SK-N-SH treated with all-trans-retinoic acid at 6 μM for 48 hours (cell line): ENCODE results near the gene SUGCT.

Experiments used
- ATAC-seq: fragments of 200-7000 bp; cut with Tn5 transposase; 3 replicates; pipeline ENCODE4 v1.9.1; 2020; ENCODE audit warnings: mild to moderate bottlenecking, moderate library complexity
- ARNTL ChIP-seq: fragments of 450-650 bp; formaldehyde crosslinking; IDR thresholded peaks from 2 replicates; pipeline ENCODE4 v1.5.0; 2020; ENCODE audit warnings: low read depth, mild to moderate bottlenecking, moderate library complexity, borderline replicate concordance
- BACH2 ChIP-seq: fragments of 250-450 bp; sonication (Bioruptor Pico); IDR thresholded peaks from 2 replicates; pipeline ENCODE4 v1.9.0; 2021; ENCODE audit warnings: mild to moderate bottlenecking, borderline replicate concordance
- CSDC2 ChIP-seq: fragments of 250-450 bp; sonication (Bioruptor Pico); IDR thresholded peaks from 2 replicates; pipeline ENCODE4 v1.5.0; 2020; ENCODE audit warnings: mild to moderate bottlenecking, moderate library complexity
- ESRRG ChIP-seq: fragments of 250-450 bp; sonication (Bioruptor Pico); IDR thresholded peaks from 2 replicates; pipeline ENCODE4 v1.6.1; 2021; ENCODE audit warnings: mild to moderate bottlenecking
- OSR1 ChIP-seq: fragments of 250-450 bp; sonication (Bioruptor Pico); IDR thresholded peaks from 2 replicates; pipeline ENCODE4 v1.8.0; 2022; ENCODE audit warnings: moderate library complexity, mild to moderate bottlenecking, inconsistent platforms
- PPARA ChIP-seq: fragments of 250-450 bp; sonication (Bioruptor Pico); IDR thresholded peaks from 2 replicates; pipeline ENCODE4 v1.5.0; 2020; ENCODE audit warnings: mild to moderate bottlenecking, borderline replicate concordance
- RARB ChIP-seq: fragments of 250-450 bp; sonication (Bioruptor Pico); IDR thresholded peaks from 2 replicates; pipeline ENCODE4 v1.8.0; 2021; ENCODE audit warnings: mild to moderate bottlenecking, moderate library complexity
- TCF4 ChIP-seq: fragments of 250-450 bp; sonication (Bioruptor Pico); IDR thresholded peaks from 2 replicates; pipeline ENCODE4 v1.8.0; 2021; ENCODE audit warnings: mild to moderate bottlenecking, moderate library complexity, borderline replicate concordance
- TOX ChIP-seq: fragments of 250-450 bp; sonication (Bioruptor Pico); IDR thresholded peaks from 2 replicates; pipeline ENCODE4 v1.8.0; 2021; ENCODE audit warnings: mild to moderate bottlenecking, moderate library complexity, borderline replicate concordance
- ZC3H10 ChIP-seq: fragments of 250-450 bp; sonication (Bioruptor Pico); IDR thresholded peaks from 2 replicates; pipeline ENCODE4 v1.5.1; 2021; ENCODE audit warnings: mild to moderate bottlenecking, moderate library complexity
- ZFP3 ChIP-seq: fragments of 250-450 bp; sonication (Bioruptor Pico); IDR thresholded peaks from 2 replicates; pipeline ENCODE4 v1.5.0; 2020; ENCODE audit warnings: mild to moderate bottlenecking, moderate library complexity
- ZFP30 ChIP-seq: fragments of 450-650 bp; formaldehyde crosslinking; IDR thresholded peaks from 2 replicates; pipeline ENCODE4 v1.5.0; 2022; ENCODE audit warnings: mild to moderate bottlenecking, moderate library complexity
- ZNF70 ChIP-seq: fragments of 450-650 bp; formaldehyde crosslinking; IDR thresholded peaks from 2 replicates; pipeline ENCODE4 v1.5.0; 2020; ENCODE audit warnings: mild to moderate bottlenecking, moderate library complexity
- ZNF8 ChIP-seq: fragments of 450-650 bp; formaldehyde crosslinking; IDR thresholded peaks from 2 replicates; pipeline ENCODE4 v1.5.0; 2020; ENCODE audit warnings: mild to moderate bottlenecking, moderate library complexity
- TF ChIP-seq, protein P1 (sequence below): fragments of 250-450 bp; sonication (Bioruptor Pico); IDR thresholded peaks from 2 replicates; pipeline ENCODE4 v1.5.1; 2020; ENCODE audit warnings: low read depth, mild to moderate bottlenecking, moderate library complexity
- TF ChIP-seq, protein P2 (sequence below): fragments of 250-450 bp; sonication (Bioruptor Pico); IDR thresholded peaks from 2 replicates; pipeline ENCODE4 v1.5.0; 2020; ENCODE audit warnings: mild to moderate bottlenecking, moderate library complexity
- TF ChIP-seq, protein P3 (sequence below): fragments of 250-450 bp; sonication (Bioruptor Pico); IDR thresholded peaks from 2 replicates; pipeline ENCODE4 v1.8.0; 2020; ENCODE audit warnings: mild to moderate bottlenecking, moderate library complexity, borderline replicate concordance
- TF ChIP-seq, protein P4 (sequence below): fragments of 250-450 bp; sonication (Bioruptor Pico); IDR thresholded peaks from 2 replicates; pipeline ENCODE4 v1.8.0; 2021; ENCODE audit warnings: low read depth, mild to moderate bottlenecking, moderate library complexity, borderline replicate concordance
- TF ChIP-seq, protein P5 (sequence below): fragments of 250-450 bp; sonication (Bioruptor Pico); IDR thresholded peaks from 2 replicates; pipeline ENCODE4 v1.5.1; 2021; ENCODE audit warnings: mild to moderate bottlenecking, moderate library complexity

SUGCT gene

DNA sequence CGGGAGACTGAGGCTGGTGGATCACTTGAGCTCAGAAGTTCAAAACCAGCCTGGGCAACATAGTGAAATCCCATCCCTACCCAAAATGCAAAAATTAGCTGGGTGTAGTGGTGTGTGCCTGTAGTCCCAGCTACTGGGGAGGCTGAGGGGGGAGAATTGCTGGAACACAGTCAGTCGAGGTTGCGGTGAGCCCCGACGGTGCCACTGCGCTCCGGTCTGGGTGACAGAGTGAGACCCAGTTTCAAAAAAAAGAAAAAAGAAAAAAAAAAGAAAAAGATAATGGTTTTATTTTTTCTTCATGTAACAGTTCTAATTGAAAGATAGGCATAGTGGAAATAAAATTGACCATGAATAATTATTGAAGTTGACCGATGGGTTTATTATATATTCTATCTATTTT lies 99.9 kb downstream of the SUGCT start:
- no peak for ATAC-seq
- TF ChIP-seq, protein P1, sequence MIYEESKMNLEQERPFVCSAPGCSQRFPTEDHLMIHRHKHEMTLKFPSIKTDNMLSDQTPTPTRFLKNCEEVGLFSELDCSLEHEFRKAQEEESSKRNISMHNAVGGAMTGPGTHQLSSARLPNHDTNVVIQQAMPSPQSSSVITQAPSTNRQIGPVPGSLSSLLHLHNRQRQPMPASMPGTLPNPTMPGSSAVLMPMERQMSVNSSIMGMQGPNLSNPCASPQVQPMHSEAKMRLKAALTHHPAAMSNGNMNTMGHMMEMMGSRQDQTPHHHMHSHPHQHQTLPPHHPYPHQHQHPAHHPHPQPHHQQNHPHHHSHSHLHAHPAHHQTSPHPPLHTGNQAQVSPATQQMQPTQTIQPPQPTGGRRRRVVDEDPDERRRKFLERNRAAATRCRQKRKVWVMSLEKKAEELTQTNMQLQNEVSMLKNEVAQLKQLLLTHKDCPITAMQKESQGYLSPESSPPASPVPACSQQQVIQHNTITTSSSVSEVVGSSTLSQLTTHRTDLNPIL (CRISPR knock-in tag): no peak
- TF ChIP-seq BACH2 (CRISPR knock-in tag) (no peak), PPARA (CRISPR knock-in tag) (no peak), TOX (CRISPR knock-in tag) (no peak), ARNTL (CRISPR knock-in tag) (no peak), ZC3H10 (CRISPR knock-in tag) (no peak), OSR1 (CRISPR knock-in tag) (no peak)
- TF ChIP-seq, protein P2, sequence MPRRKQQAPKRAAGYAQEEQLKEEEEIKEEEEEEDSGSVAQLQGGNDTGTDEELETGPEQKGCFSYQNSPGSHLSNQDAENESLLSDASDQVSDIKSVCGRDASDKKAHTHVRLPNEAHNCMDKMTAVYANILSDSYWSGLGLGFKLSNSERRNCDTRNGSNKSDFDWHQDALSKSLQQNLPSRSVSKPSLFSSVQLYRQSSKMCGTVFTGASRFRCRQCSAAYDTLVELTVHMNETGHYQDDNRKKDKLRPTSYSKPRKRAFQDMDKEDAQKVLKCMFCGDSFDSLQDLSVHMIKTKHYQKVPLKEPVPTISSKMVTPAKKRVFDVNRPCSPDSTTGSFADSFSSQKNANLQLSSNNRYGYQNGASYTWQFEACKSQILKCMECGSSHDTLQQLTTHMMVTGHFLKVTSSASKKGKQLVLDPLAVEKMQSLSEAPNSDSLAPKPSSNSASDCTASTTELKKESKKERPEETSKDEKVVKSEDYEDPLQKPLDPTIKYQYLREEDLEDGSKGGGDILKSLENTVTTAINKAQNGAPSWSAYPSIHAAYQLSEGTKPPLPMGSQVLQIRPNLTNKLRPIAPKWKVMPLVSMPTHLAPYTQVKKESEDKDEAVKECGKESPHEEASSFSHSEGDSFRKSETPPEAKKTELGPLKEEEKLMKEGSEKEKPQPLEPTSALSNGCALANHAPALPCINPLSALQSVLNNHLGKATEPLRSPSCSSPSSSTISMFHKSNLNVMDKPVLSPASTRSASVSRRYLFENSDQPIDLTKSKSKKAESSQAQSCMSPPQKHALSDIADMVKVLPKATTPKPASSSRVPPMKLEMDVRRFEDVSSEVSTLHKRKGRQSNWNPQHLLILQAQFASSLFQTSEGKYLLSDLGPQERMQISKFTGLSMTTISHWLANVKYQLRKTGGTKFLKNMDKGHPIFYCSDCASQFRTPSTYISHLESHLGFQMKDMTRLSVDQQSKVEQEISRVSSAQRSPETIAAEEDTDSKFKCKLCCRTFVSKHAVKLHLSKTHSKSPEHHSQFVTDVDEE (CRISPR knock-in tag): no peak

DNA sequence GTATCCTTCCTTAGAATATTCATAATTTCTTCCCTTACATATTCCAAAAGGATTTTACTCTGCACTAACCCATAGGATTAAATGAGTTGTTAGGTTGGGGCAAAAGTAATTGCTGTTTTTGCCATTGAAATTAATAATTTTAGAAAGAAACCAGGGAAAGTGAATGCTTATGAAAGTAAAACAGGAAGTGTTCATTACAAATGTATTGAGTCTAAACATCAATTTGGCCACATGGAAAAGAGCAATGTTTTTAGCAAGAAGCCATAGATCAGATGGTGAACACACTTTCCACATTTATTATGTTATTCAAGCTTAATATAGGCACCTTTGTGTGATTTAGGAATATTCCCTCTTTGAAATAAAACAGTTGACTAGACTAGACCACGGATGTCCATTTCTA lies 102.9 kb downstream of the SUGCT start:
- ATAC-seq: no peak
- no peak for TF ChIP-seq ZFP30 (CRISPR knock-in tag)
- no peak for TF ChIP-seq BACH2 (CRISPR knock-in tag)
- TF ChIP-seq RARB (CRISPR knock-in tag): no peak
- TF ChIP-seq TOX (CRISPR knock-in tag): no peak
- TF ChIP-seq ZC3H10 (CRISPR knock-in tag): no peak
- no peak for TF ChIP-seq CSDC2 (CRISPR knock-in tag)
- TF ChIP-seq TCF4 (CRISPR knock-in tag): no peak
- TF ChIP-seq, protein P3, sequence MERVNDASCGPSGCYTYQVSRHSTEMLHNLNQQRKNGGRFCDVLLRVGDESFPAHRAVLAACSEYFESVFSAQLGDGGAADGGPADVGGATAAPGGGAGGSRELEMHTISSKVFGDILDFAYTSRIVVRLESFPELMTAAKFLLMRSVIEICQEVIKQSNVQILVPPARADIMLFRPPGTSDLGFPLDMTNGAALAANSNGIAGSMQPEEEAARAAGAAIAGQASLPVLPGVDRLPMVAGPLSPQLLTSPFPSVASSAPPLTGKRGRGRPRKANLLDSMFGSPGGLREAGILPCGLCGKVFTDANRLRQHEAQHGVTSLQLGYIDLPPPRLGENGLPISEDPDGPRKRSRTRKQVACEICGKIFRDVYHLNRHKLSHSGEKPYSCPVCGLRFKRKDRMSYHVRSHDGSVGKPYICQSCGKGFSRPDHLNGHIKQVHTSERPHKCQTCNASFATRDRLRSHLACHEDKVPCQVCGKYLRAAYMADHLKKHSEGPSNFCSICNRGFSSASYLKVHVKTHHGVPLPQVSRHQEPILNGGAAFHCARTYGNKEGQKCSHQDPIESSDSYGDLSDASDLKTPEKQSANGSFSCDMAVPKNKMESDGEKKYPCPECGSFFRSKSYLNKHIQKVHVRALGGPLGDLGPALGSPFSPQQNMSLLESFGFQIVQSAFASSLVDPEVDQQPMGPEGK (CRISPR knock-in tag): no peak
- no peak for TF ChIP-seq ZNF8 (CRISPR knock-in tag)
- TF ChIP-seq, protein P4, sequence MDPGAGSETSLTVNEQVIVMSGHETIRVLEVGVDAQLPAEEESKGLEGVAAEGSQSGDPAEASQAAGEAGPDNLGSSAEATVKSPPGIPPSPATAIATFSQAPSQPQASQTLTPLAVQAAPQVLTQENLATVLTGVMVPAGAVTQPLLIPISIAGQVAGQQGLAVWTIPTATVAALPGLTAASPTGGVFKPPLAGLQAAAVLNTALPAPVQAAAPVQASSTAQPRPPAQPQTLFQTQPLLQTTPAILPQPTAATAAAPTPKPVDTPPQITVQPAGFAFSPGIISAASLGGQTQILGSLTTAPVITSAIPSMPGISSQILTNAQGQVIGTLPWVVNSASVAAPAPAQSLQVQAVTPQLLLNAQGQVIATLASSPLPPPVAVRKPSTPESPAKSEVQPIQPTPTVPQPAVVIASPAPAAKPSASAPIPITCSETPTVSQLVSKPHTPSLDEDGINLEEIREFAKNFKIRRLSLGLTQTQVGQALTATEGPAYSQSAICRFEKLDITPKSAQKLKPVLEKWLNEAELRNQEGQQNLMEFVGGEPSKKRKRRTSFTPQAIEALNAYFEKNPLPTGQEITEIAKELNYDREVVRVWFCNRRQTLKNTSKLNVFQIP: no peak
- TF ChIP-seq ZNF70 (CRISPR knock-in tag): no peak
- TF ChIP-seq ESRRG (CRISPR knock-in tag): no peak
- no peak for TF ChIP-seq ARNTL (CRISPR knock-in tag)
- TF ChIP-seq ZFP3 (CRISPR knock-in tag): no peak
- TF ChIP-seq, protein P2 (CRISPR knock-in tag): no peak
- TF ChIP-seq, protein P5, sequence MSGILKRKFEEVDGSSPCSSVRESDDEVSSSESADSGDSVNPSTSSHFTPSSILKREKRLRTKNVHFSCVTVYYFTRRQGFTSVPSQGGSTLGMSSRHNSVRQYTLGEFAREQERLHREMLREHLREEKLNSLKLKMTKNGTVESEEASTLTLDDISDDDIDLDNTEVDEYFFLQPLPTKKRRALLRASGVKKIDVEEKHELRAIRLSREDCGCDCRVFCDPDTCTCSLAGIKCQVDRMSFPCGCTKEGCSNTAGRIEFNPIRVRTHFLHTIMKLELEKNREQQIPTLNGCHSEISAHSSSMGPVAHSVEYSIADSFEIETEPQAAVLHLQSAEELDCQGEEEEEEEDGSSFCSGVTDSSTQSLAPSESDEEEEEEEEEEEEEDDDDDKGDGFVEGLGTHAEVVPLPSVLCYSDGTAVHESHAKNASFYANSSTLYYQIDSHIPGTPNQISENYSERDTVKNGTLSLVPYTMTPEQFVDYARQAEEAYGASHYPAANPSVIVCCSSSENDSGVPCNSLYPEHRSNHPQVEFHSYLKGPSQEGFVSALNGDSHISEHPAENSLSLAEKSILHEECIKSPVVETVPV: no peak
- TF ChIP-seq, all 23 proteins: peak for 0
